Esophagus squamous epithelium (tissue), 4 donors: ENCODE data around the gene SLC24A5.

Experiments
- CTCF ChIP-seq, 6 experiments: fragments of 450-650 bp in 4 of 6; fragments of 200-600 bp in 2 of 6; sonication (generic) in 2 of 6; IDR thresholded peaks; one replicate each; pipeline ENCODE4 v1.5.1; 2016 to 2019; ENCODE audit warnings: antibody characterized with exemption in 6 of 6, mild to moderate bottlenecking in 4 of 6, moderate library complexity in 4 of 6
- POLR2A ChIP-seq, 4 donors: fragments of 450-650 bp; IDR thresholded peaks; one replicate each; pipeline ENCODE4 v1.6.1; 2017; ENCODE audit warnings: antibody characterized with exemption in 4 of 4, mild to moderate bottlenecking in 4 of 4, moderate library complexity in 3 of 4

- TF ChIP-seq CTCF (IDR thresholded peaks at IDR 0.05) = no peak
- TF ChIP-seq POLR2A (IDR thresholded peaks at IDR 0.05) = no peak
Observed at GRCh38 chr15:48105936-48106335, 14.9 kb upstream of the SLC24A5 start.
